GM19395 (cell line): ENCODE measurements around the gene ENTPD6.
"Not testable (repeated sequence)": the region's sequence is repeated elsewhere in the genome, so short reads cannot be mapped to it uniquely, and the experiment has no call there.

ENCODE experiments used
- ATAC-seq: cut with Tn5 transposase; IDR thresholded peaks from one replicate; pipeline ENCODE4 v1.9.1; 2021; ENCODE audit warnings: mild to moderate bottlenecking, moderate library complexity; ENCODE audit not compliant: unreplicated experiment

ENTPD6 gene

DNA sequence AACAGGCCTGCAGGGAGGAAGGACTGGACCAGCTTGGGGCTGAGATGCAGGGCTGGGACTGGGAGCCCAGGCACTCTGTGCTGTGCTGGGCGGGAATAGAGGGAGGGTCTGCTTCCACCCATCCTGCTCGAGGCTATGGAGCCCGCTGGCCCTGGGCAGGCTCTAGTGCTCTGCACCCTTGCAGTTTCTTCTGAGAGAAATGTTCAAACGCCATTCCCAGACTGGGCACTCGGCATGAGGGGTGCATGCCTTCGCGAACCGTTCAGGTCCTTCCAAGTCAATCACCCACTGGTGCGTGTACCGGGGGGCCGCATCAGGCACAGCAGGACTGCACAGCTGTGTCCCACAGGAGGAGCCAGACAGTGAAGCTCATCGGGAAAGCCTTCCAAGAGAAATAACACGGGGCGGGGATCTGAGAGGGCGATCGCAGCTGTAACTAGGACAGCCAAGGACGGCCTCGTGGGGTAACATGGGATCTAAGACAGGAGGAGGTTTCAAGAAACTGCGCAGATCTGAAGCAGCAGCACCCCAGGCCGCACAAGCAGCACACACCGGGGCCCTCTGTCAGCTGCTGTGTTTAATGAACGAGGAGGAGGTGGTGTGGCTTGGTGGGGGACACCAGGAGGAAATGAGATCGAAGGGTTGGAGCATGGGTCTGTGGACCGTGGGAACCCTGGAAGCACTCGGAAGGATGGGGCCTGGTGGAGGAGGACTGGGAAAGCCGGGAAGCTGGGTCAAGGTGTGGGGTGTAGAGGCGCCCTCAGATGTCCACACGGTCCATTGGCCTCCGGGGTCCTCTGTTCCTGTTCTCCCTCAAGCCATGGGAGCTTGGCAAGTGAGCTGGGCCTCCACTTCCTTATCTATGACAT, 26.3 kb downstream of the ENTPD6 start:
- ATAC-seq: no peak

GRCh38 chr20:25222461-25223178, 27.1 kb downstream of the ENTPD6 start:
- ATAC-seq: no peak

- ATAC-seq: no peak
Measured at GRCh38 chr20:25223179-25223661, 27.7 kb downstream of the ENTPD6 start.

- ATAC-seq: no peak
Measured at GRCh38 chr20:25223765-25224720, 28.5 kb downstream of the ENTPD6 start.

GRCh38 chr20:25224941-25225340, 29.4 kb downstream of the ENTPD6 start:
- ATAC-seq: no peak

GRCh38 chr20:25225642-25226432, 30.3 kb downstream of the ENTPD6 start:
- ATAC-seq: no peak

- ATAC-seq: no peak
Measured at GRCh38 chr20:25226433-25227316, 31.2 kb downstream of the ENTPD6 start.

DNA sequence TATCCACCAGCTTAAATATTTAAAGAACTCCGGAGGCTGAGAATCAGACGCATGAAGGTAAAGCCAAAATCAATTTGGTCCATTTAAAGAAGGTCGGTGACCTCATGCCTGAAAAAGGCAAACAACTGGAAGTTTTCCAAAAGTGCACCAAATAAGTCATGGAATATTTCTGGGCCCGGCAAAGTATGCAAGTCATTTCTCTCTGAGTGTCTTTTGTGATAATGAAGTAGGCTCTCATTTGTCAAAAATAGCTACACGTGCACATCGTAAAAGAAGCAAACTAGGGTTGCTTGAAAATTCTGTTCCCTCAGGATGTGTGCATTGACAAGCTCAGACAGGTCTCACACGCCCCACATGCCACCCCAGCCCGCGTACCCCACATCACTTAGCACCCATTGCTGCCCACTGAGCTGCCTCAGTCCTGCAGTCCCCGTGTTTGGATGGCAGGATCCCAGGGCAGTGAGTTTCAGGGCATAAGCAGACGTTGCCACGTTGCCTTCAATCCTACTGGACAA, 31.9 kb downstream of the ENTPD6 start:
- ATAC-seq: no peak

DNA sequence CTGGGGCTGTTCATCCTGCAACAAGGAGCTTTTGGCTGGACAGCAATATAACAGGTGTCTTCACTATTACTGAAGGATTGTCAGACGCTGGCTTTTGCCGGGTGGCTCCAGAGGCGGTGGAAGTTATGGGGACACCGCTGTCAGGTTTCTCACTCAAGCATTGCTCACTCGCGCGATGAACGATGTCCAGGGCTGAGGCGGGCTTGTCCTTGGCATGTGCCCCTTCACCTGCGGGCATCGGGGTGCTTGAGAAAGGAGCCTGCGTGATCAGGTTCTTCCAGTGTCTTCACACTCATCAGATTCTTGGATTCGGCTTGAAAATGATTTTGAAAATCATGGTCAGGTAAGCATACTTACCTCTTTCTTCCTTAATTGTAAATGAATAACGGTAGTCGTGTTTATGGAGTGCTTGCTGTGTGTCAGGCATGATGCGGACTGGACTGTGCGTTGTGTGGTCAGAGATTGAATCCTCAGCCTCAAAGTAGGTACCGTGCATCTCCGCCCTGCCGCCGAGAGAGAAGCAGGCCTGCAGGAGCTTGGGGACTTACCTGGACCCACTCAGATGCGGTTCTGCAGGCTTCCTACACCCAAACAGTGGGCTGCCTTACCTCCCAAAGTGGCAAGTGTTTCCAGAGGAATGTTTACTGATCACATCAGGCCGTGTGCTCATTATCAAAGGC, 34.1 kb downstream of the ENTPD6 start:
- no peak for ATAC-seq

GRCh38 chr20:25230166-25230831, 34.8 kb downstream of the ENTPD6 start:
- peak; percentile 84 for ATAC-seq

DNA sequence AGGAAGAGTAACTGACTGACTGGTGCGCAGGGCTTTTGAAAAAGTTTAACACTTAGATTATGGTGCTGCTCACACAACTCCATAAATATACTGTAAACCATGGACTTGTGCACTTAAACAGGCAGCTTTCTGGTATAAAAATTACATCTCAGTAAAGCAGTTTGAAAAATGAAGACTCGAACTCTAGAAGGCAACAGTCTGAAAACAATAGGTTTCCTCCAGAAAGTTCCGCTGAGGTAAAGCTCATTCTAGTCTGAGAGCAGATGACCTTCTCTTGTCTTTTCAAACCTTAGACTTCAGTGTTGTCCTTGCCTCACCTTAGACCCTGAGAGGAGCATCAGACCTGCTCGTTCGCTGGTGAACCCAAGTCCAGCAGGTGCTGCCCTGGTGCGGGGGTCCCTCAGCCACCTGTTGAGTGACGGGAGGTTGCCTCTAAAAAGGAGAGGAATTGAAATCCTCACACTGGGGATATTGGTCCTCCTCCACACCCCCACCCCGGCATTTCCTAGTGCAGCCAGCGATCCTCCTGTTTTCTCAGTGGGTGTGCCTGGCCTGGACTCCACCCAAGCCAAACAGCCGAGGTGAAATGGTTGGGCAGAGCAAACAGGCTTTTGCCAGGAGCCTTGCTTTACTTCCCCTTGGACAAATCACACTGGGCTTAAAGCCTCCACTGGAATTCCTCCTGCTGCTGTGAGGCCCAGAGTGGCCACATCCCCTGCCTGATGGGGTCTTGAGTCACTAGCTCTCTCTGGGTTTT, 37.7 kb downstream of the ENTPD6 start:
- ATAC-seq: no peak

- not testable (repeated sequence) for ATAC-seq
Measured at GRCh38 chr20:25234009-25234849, 38.7 kb downstream of the ENTPD6 start.

GRCh38 chr20:25236450-25237304, 41.2 kb downstream of the ENTPD6 start:
- no peak for ATAC-seq

GRCh38 chr20:25237610-25238318, 42.3 kb downstream of the ENTPD6 start:
- ATAC-seq: no peak
